SK-N-SH (cell line): ENCODE data around the gene ZC3H7A. TPM values are rescaled to one million over a fixed set of nuclear protein-coding genes. Genes with fewer than 3 reads are reported as not detected.

Experiments
- CTCF ChIA-PET: fragments of 300-600, 350-600 bp; formaldehyde crosslinking; extraction: SDS; loops from one replicate; lab custom pipeline; 2021; lab: Yijun Ruan, JAX
- POLR2A ChIA-PET: fragments of 350-600 bp; sonication (Branson Sonifier 250); formaldehyde crosslinking; extraction: SDS; loops from one replicate; lab custom pipeline; 2020; ENCODE audit warnings: antibody characterized with exemption, inconsistent platforms; lab: Yijun Ruan, JAX
- DNase-seq: peaks from one replicate; pipeline ENCODE4 v3.0.0; 2012
- H2AFZ ChIP-seq: fragments of 200-600 bp; sonication (generic); 2 replicates; pipeline ENCODE4 v1.8.1; 2016; ENCODE audit warnings: antibody characterized with exemption, mild to moderate bottlenecking, low read depth
- H3F3A ChIP-seq: fragments of 200-600 bp; sonication (generic); replicated peaks from 2 replicates; pipeline ENCODE3; 2016; ENCODE audit warnings: antibody characterized with exemption, mild to moderate bottlenecking; ENCODE audit not compliant: insufficient read depth
- H3K27ac ChIP-seq, 2 experiments: fragments of 200-500 bp in 1 of 2; fragments of 200-600 bp in 1 of 2; sonication (Bioruptor generic) in 1 of 2; sonication (generic), shearing (Covaris generic) in 1 of 2; 2 replicates each; pipeline versions ENCODE4 v1.5.1 to v1.6.1; 2014 to 2016; ENCODE audit warnings: low read depth in 2 of 2, inconsistent platforms in 1 of 2, low read length in 1 of 2, mild to moderate bottlenecking in 1 of 2, mixed read lengths in 1 of 2
- H3K27me3 ChIP-seq: fragments of 200-600 bp; sonication (generic), shearing (Covaris generic); 2 replicates; pipeline ENCODE4 v1.6.1; 2016; ENCODE audit warnings: mixed run types; ENCODE audit not compliant: insufficient read depth
- H3K36me3 ChIP-seq, 2 experiments: fragments of 200-500 bp in 1 of 2; fragments of 200-600 bp in 1 of 2; sonication (Bioruptor generic) in 1 of 2; sonication (generic) in 1 of 2; replicated peaks in 1 of 2; 2 replicates each; pipeline versions ENCODE3 to v1.5.1; 2014 to 2016; ENCODE audit warnings: low read length in 1 of 2, mild to moderate bottlenecking in 1 of 2; ENCODE audit not compliant: insufficient read depth in 2 of 2, control insufficient read depth in 1 of 2
- H3K4me1 ChIP-seq, 2 experiments: fragments of 200-500 bp in 1 of 2; fragments of 200-600 bp in 1 of 2; sonication (Bioruptor generic) in 1 of 2; sonication (generic), shearing (Covaris generic) in 1 of 2; 2 replicates each; pipeline versions ENCODE4 v1.5.1 to v1.6.1; 2014 to 2016; ENCODE audit warnings: low read depth in 1 of 2, low read length in 1 of 2, mixed run types in 1 of 2; ENCODE audit not compliant: insufficient read depth in 2 of 2, control insufficient read depth in 1 of 2
- H3K4me2 ChIP-seq: fragments of 200-600 bp; sonication (generic), shearing (Covaris generic); 2 replicates; pipeline ENCODE4 v1.6.1; 2017; ENCODE audit warnings: mixed run types
- H3K4me3 ChIP-seq, 2 experiments: fragments of 200-500 bp in 1 of 2; fragments of 200-600 bp in 1 of 2; sonication (Bioruptor generic) in 1 of 2; sonication (generic), shearing (Covaris generic) in 1 of 2; 2 replicates each; pipeline versions ENCODE4 v1.5.1 to v1.8.1; 2014 to 2016; ENCODE audit warnings: low read depth in 2 of 2, inconsistent platforms in 1 of 2, low read length in 1 of 2, mild to moderate bottlenecking in 1 of 2, mixed read lengths in 1 of 2, moderate library complexity in 1 of 2
- H3K79me2 ChIP-seq: fragments of 200-600 bp; sonication (generic); 2 replicates; pipeline ENCODE4 v1.8.1; 2017; ENCODE audit warnings: mild to moderate bottlenecking; ENCODE audit not compliant: insufficient read depth
- H3K9ac ChIP-seq: fragments of 200-600 bp; sonication (generic); 2 replicates; pipeline ENCODE4 v1.6.1; 2017; ENCODE audit warnings: mixed run types
- H3K9me2 ChIP-seq: fragments of 200-600 bp; sonication (generic); 2 replicates; pipeline ENCODE4 v1.6.1; 2017; ENCODE audit warnings: mixed run types
- H3K9me3 ChIP-seq: fragments of 200-600 bp; sonication (generic); 2 replicates; pipeline ENCODE4 v1.6.1; 2017; ENCODE audit warnings: mixed run types, mild to moderate bottlenecking, moderate library complexity
- H4K20me1 ChIP-seq: fragments of 200-600 bp; sonication (generic); 2 replicates; pipeline ENCODE4 v1.6.1; 2017; ENCODE audit warnings: mild to moderate bottlenecking, mixed run types; ENCODE audit not compliant: insufficient read depth
- FOXM1 ChIP-seq: IDR thresholded peaks from 2 replicates; pipeline ENCODE4 v1.4.0; 2012; ENCODE audit warnings: low read depth, mild to moderate bottlenecking
- GATA2 ChIP-seq: sonication (generic); formaldehyde crosslinking; IDR thresholded peaks from 2 replicates; pipeline ENCODE4 v1.5.0; 2020; ENCODE audit warnings: mild to moderate bottlenecking, missing genetic modification reagents
- NFIC ChIP-seq: IDR thresholded peaks from 2 replicates; pipeline ENCODE4 v1.4.0; 2012; ENCODE audit warnings: borderline replicate concordance
- SMC3 ChIP-seq: IDR thresholded peaks from 2 replicates; pipeline ENCODE4 v1.6.1; 2012; ENCODE audit warnings: low read depth, low read length, improper control_type of control experiment
- WGBS: methylation state at CpG from one replicate; pipeline ENCODE4 v1.1.6; 2017; ENCODE audit warnings: low lambda C conversion rate; 5-methylcytosine and 5-hydroxymethylcytosine counted together
- polyA plus RNA-seq, 3 experiments: library from polyadenylated mRNA; depleted of rRNA; stranded (reverse); fragments of >200 nt; gene quantifications; 2 replicates each; pipeline ENCODE4 v1.2.3, GENCODE V29; 2012
- TF ChIP-seq, protein P1 (sequence below): IDR thresholded peaks from 2 replicates; pipeline ENCODE4 v1.4.0; 2012; ENCODE audit warnings: low read depth, borderline replicate concordance
- TF ChIP-seq, protein P2 (sequence below): fragments of 200-600 bp; sonication (generic); IDR thresholded peaks from 2 replicates; pipeline ENCODE4 v1.6.1; 2017; ENCODE audit warnings: antibody characterized with exemption, mild to moderate bottlenecking, moderate library complexity

The ZC3H7A gene
- polyA plus RNA-seq, 1 of the 3 experiments (the other 2 are of a cell fraction), result 31.9 TPM

DNA sequence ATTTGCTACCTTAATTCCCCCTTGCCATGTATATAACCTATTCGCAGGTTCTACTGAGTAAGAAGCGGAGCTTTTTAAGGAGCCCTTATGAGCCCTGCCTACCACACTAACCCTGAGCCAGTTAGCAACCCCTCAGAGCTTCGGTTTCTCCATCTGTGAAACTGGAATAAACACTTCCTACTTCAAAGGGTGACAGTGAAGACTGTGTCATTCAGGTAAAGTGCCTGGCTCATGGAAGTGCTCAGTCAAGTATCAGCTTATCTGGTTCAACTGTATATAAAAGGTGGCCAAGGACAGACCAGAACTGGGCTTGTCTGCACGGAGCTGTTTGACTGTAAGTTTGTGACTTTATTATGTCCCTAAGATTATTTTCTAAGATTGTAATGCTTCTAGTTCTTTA is 85.4 kb downstream of the ZC3H7A start (continued):
- TF ChIP-seq, protein P1, sequence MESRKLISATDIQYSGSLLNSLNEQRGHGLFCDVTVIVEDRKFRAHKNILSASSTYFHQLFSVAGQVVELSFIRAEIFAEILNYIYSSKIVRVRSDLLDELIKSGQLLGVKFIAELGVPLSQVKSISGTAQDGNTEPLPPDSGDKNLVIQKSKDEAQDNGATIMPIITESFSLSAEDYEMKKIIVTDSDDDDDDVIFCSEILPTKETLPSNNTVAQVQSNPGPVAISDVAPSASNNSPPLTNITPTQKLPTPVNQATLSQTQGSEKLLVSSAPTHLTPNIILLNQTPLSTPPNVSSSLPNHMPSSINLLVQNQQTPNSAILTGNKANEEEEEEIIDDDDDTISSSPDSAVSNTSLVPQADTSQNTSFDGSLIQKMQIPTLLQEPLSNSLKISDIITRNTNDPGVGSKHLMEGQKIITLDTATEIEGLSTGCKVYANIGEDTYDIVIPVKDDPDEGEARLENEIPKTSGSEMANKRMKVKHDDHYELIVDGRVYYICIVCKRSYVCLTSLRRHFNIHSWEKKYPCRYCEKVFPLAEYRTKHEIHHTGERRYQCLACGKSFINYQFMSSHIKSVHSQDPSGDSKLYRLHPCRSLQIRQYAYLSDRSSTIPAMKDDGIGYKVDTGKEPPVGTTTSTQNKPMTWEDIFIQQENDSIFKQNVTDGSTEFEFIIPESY, result no peak

DNA sequence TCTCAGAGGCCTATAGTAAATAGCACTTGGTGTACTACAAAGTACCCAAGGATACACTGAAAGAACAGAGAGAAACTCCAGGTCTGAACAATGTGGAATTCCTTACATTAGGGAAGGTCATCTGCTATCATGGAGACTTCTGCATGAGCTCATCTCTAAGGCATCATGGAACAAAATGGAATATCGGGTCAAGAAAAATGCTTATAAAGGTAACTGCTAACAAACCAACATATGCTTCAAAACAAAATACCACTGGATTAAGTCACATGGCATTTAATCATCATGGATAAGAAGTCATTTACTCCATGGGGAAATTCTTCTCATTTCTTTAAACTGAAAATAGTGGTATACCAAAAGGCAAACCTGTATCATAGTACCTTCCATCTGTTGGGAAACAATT is 88.6 kb downstream of the ZC3H7A start:
- peaks cover 10% of the 10 kb centered on the region for H3F3A ChIP-seq

DNA sequence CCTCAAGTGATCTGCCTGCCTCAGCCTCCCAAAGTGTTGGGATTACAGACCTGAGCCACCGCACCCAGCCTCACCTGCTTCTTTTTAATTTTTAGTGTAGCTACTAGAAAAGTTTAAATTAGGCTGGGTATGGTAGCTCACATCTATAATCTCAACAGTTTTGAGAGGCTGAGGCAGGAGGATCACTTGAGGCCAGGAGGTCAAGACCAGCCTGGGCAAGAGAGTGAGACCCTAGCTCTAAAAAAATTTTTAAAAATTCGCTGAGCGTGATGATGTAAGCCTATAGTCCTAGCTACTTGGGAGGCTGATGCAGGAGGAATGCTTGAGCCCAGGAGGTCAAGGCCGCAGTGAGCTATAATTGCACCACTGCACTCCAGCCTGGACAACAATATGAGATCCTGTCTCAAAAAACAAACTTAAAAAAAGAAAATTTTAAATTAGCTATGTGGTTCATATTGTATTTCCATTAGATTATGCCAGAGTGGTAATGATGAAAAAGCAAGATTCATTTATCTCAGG is 89.3 kb downstream of the ZC3H7A start:
- H3K4me3 ChIP-seq, result no peak overlapping the region
- H3K4me1 ChIP-seq, result peaks cover 6% of the 10 kb centered on the region in 2 experiments; a peak in 2 of 4 replicates
- H3K79me2 ChIP-seq, result peaks cover 50% of the 10 kb centered on the region
- 0 out of 2 replicates have a peak overlapping the region, but pooled peaks have one; percentile 34 for H3K4me2 ChIP-seq
- H3K9me3 ChIP-seq, result no peaks in the 10 kb centered on the region
- no peak for DNase-seq
- H2AFZ ChIP-seq, result no peak overlapping the region
- ChIA-PET CTCF (interaction anchor here (0.8 to 2.4 kb wide), 5 partner anchors 34 to 744 kb away, joined by 3 to 15 read pairs (median 3); partner anchors contain the start of gene ZC3H7A), POLR2A (no interaction called here)
- no peaks in the 10 kb centered on the region for H3K9me2 ChIP-seq
- WGBS, result 96% methylated on average over 4 of the region's 4 CpGs
- H3K9ac ChIP-seq, result no peak overlapping the region
- H3K27me3 ChIP-seq, result no peaks in the 10 kb centered on the region
- peaks cover 7% of the 10 kb centered on the region; the same call in 1 of the 2 replicates for H4K20me1 ChIP-seq
- peaks cover 16 to 50% of the 10 kb centered on the region in 2 experiments for H3K36me3 ChIP-seq
- TF ChIP-seq, protein P2, sequence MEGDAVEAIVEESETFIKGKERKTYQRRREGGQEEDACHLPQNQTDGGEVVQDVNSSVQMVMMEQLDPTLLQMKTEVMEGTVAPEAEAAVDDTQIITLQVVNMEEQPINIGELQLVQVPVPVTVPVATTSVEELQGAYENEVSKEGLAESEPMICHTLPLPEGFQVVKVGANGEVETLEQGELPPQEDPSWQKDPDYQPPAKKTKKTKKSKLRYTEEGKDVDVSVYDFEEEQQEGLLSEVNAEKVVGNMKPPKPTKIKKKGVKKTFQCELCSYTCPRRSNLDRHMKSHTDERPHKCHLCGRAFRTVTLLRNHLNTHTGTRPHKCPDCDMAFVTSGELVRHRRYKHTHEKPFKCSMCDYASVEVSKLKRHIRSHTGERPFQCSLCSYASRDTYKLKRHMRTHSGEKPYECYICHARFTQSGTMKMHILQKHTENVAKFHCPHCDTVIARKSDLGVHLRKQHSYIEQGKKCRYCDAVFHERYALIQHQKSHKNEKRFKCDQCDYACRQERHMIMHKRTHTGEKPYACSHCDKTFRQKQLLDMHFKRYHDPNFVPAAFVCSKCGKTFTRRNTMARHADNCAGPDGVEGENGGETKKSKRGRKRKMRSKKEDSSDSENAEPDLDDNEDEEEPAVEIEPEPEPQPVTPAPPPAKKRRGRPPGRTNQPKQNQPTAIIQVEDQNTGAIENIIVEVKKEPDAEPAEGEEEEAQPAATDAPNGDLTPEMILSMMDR, result no peak
- TF ChIP-seq FOXM1 (no peak), SMC3 (no peak), NFIC (no peak)
- peak overlapping the region in 1 of 2 experiments; percentile 57; a peak in 2 of 4 replicates for H3K27ac ChIP-seq
- H3F3A ChIP-seq, result peaks cover 10% of the 10 kb centered on the region

More for the DNA sequence above, 88.6 kb downstream of the ZC3H7A start:
- ChIA-PET CTCF (interaction anchor here (0.8 to 2.4 kb wide), 5 partner anchors 33 to 744 kb away, joined by 3 to 15 read pairs (median 3); partner anchors contain the start of gene ZC3H7A), POLR2A (no interaction called here)
- DNase-seq, result no peak
- H3K4me2 ChIP-seq, result peak overlapping the region; percentile 34; the same call in 1 of the 2 replicates
- no peak overlapping the region for H3K9ac ChIP-seq
- peak overlapping the region in 1 of 2 experiments; percentile 57; a peak in 2 of 4 replicates for H3K27ac ChIP-seq
- H3K9me3 ChIP-seq, result no peaks in the 10 kb centered on the region
- H3K4me3 ChIP-seq, result no peak overlapping the region
- peaks cover 16 to 52% of the 10 kb centered on the region in 2 experiments for H3K36me3 ChIP-seq
- 76% methylated on average over 1 of the region's 1 CpG for WGBS
- H2AFZ ChIP-seq, result no peak overlapping the region
- H3K9me2 ChIP-seq, result no peaks in the 10 kb centered on the region
- peaks cover 6% of the 10 kb centered on the region in 2 experiments; a peak in 2 of 4 replicates for H3K4me1 ChIP-seq
- H3K27me3 ChIP-seq, result no peaks in the 10 kb centered on the region
- peaks cover 54% of the 10 kb centered on the region for H3K79me2 ChIP-seq
- H4K20me1 ChIP-seq, result peaks cover 7% of the 10 kb centered on the region; the same call in 1 of the 2 replicates
- TF ChIP-seq GATA2, result no peak
